Mesothelial cell of epicardium (in vitro differentiated cells): ENCODE results near the gene RBBP8NL. TPM values are rescaled to one million over a fixed set of nuclear protein-coding genes. Genes with fewer than 3 reads are reported as not detected.

Experiments used
- DNase-seq, 2 experiments: peaks; one replicate each; pipeline ENCODE4 v3.0.0; 2021; ENCODE audit warnings: low spot score in 2 of 2; ENCODE audit not compliant: unreplicated experiment in 2 of 2
- H3K27ac Mint-ChIP-seq: 2 replicates; pipeline ENCODE4 v1.8.0; 2021; ENCODE audit warnings: mixed read lengths
- H3K27me3 Mint-ChIP-seq: 2 replicates; pipeline ENCODE4 v1.8.0; 2021; ENCODE audit warnings: low read depth, mixed read lengths
- H3K36me3 Mint-ChIP-seq: 2 replicates; pipeline ENCODE4 v1.8.0; 2021; ENCODE audit warnings: mixed read lengths
- H3K4me1 Mint-ChIP-seq: 2 replicates; pipeline ENCODE4 v1.8.0; 2021; ENCODE audit warnings: mixed read lengths
- H3K4me3 Mint-ChIP-seq: 2 replicates; pipeline ENCODE4 v1.8.0; 2021; ENCODE audit warnings: mild to moderate bottlenecking, moderate library complexity, mixed read lengths
- H3K9me3 Mint-ChIP-seq: 2 replicates; pipeline ENCODE4 v1.8.0; 2021; ENCODE audit warnings: mixed read lengths
- total RNA-seq: library from RNA; stranded (reverse); gene quantifications from 3 replicates; pipeline ENCODE4 v1.2.1, GENCODE V29; 2021
- TF ChIP-seq, protein P1 (sequence below): fragments of 200-600 bp; sonication (generic); IDR thresholded peaks from one replicate; pipeline ENCODE4 v1.5.0; 2021; ENCODE audit warnings: antibody characterized with exemption; ENCODE audit not compliant: unreplicated experiment

The RBBP8NL gene
- total RNA-seq, 1 donor from 2014 or later: 13.5 TPM

DNA sequence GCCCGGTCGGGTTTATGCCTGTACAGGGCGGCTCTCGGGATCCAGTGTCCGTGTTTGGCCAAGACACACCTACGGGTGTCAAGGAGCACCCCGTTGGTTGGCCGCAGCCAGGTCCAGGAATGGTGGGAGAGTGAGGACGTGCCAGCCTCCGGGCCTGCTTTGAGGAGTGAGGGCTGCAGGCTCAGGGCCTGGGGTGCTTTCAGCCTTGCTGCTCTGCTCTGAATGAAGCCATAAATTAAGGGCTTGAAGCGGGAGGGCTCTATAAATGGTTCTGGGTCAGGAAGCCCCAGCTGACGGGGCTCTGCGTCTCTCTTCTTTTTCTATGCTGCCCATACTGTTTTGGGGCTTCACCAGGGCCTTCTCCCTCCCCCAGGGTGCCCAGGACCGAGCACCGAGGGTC, 33.3 kb upstream of the RBBP8NL start:
- Mint-ChIP-seq H3K4me1 (peaks cover 38% of the 10 kb centered on the region), H3K4me3 (no peak overlapping the region), H3K27ac (peak overlapping the region; percentile 66), H3K9me3 (no peaks in the 10 kb centered on the region), H3K36me3 (no peaks in the 10 kb centered on the region), H3K27me3 (no peaks in the 10 kb centered on the region)
- DNase-seq: no peak
- TF ChIP-seq, protein P1, sequence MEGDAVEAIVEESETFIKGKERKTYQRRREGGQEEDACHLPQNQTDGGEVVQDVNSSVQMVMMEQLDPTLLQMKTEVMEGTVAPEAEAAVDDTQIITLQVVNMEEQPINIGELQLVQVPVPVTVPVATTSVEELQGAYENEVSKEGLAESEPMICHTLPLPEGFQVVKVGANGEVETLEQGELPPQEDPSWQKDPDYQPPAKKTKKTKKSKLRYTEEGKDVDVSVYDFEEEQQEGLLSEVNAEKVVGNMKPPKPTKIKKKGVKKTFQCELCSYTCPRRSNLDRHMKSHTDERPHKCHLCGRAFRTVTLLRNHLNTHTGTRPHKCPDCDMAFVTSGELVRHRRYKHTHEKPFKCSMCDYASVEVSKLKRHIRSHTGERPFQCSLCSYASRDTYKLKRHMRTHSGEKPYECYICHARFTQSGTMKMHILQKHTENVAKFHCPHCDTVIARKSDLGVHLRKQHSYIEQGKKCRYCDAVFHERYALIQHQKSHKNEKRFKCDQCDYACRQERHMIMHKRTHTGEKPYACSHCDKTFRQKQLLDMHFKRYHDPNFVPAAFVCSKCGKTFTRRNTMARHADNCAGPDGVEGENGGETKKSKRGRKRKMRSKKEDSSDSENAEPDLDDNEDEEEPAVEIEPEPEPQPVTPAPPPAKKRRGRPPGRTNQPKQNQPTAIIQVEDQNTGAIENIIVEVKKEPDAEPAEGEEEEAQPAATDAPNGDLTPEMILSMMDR: no peak

DNA sequence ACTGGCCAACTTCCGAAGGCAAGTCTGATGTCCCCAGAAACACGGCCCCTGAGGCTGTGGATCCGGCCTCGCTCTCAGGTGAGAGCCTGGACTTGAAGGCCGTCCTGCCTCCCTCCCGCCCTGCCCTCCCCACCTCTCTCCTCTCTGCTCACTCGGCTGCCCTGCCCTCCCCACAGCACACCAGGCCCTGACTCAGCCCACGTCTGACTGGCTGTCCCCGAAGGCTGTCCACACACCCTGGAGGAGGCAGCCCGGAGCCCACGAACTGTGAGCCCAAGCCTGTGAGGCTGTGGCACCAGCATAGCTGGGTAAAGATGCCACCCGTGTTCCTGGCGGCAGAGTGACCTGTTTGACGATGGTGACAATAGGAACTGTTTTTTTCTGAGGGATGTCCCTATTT, 32.1 kb upstream of the RBBP8NL start:
- DNase-seq: no peak
- no peak overlapping the region for H3K4me3 Mint-ChIP-seq
- peaks cover 48% of the 10 kb centered on the region for H3K4me1 Mint-ChIP-seq
- TF ChIP-seq, protein P1: no peak
- H3K9me3 Mint-ChIP-seq: no peaks in the 10 kb centered on the region
- H3K36me3 Mint-ChIP-seq: no peaks in the 10 kb centered on the region
- peak overlapping the region; percentile 69 for H3K27ac Mint-ChIP-seq
- H3K27me3 Mint-ChIP-seq: no peaks in the 10 kb centered on the region

DNA sequence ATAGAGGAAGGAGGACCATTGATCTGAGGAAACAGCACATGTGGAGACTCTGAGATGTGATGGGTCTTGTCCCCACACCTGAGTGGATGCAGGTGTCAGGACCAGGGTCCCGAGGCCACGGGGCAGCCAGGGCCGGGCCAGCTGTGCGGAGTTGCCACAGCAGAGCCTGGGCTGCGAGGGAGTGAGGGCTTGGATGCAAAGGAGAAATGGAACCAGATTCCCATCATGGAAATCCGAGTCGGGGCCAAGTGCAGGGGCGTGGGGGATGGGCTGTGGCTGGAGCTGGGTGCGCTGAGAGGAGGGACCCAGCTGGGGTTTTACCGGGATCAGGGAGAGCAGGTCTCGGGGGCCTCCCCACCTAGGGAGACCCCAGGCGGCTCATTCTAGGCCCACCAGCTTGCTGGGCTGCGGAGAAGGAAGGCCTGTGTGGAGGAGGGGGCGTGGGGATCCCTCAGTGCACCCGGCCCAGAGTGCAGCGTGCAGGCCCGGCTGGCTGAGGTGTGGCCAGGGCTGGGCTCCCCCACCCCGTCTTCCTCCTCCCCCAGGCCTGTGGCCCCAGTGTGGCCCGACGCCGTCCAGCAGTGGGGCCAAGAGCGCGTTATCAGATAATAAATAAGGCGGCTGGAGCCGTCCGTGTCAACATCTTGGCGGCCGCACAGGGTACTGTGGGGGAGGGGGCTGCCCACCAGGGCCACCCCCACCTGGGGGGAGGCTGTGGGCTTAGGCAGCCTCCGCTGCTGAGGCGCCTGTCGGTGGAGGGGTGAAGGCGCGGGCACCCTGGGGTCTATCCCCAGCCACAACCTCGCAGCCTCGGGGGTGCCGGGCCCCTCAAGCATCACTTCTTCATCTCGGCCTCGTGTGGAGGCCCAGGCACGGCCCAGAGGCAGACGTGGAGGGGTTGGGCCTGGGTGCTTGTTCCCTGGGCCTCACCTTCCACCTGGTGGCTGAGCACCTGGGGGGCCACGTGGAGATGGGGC, 31.2 kb upstream of the RBBP8NL start:
- H3K9me3 Mint-ChIP-seq: no peaks in the 10 kb centered on the region
- H3K4me1 Mint-ChIP-seq: peaks cover 56% of the 10 kb centered on the region

DNA sequence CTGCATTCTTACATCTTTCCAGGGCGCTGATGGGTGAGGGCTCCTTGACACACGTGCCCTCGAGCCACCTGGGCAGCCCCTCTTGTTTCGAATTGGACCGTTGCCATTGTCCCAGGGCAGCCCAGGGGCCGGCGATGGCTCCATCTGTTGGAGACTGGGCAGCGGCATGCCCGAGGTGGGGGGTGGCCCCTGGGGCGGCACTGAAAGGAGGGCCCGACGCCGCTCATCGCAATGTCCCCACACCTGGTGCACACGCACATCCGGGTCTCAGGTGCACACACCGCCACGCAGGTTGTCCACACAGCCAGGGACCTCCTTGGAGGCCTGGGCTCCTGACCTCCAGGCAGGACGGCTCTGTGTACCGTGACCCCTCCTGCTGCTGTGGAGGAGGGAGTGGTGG, 30.5 kb upstream of the RBBP8NL start:
- Mint-ChIP-seq H3K4me3 (no peak overlapping the region), H3K27ac (peak overlapping the region; percentile 67), H3K9me3 (no peaks in the 10 kb centered on the region), H3K27me3 (no peaks in the 10 kb centered on the region), H3K4me1 (peaks cover 58% of the 10 kb centered on the region), H3K36me3 (no peaks in the 10 kb centered on the region)
- TF ChIP-seq, protein P1: no peak
- no peak for DNase-seq

More for the DNA sequence above, 31.2 kb upstream of the RBBP8NL start:
- H3K27me3 Mint-ChIP-seq: no peaks in the 10 kb centered on the region
- TF ChIP-seq, protein P1: no peak
- no peak overlapping the region for H3K27ac Mint-ChIP-seq
- H3K36me3 Mint-ChIP-seq: no peaks in the 10 kb centered on the region
- H3K4me3 Mint-ChIP-seq: no peak overlapping the region
- DNase-seq: no peak

DNA sequence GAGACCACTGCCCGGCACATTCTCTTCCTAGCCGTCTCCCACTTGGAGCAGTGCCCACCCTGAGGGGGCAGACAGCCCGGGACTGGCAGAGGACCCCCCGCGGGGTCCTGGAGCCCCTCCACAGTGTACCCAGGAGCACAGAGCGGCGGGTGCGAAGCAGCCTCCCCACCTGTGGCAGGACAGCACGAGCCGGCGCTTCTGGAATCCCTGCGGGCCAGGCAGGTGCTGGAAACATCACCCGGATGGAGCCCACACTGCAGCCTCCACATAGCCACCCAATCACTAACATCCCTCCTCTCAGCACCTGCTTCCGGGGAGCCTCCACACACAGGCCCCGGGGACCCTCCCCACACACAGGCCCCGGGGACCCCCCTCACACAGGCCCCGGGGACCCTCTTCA, 29.8 kb upstream of the RBBP8NL start:
- H3K27ac Mint-ChIP-seq: no peak overlapping the region
- no peaks in the 10 kb centered on the region for H3K27me3 Mint-ChIP-seq
- H3K9me3 Mint-ChIP-seq: no peaks in the 10 kb centered on the region
- TF ChIP-seq, protein P1: no peak
- H3K4me1 Mint-ChIP-seq: peaks cover 58% of the 10 kb centered on the region
- no peak for DNase-seq
- no peaks in the 10 kb centered on the region for H3K36me3 Mint-ChIP-seq
- no peak overlapping the region for H3K4me3 Mint-ChIP-seq
